Stimulated activated naive B cell treated with anti-CD40 and anti-IgM and Interleukin-4, amounts not matched to agents 10 μg/mL and 1 μg/mL and 100 μg/mL, for 72 hours (primary cell): ENCODE data around the gene SHISA7.

Experiments
- ATAC-seq, 2 donors: fragments of 150-1000 bp; cut with Tn5 transposase; replicated peaks; 2 replicates each; pipeline ENCODE4 v1.10.0; 2021; ENCODE audit warnings: moderate library complexity in 1 of 2
- DNase-seq: peaks from one replicate; pipeline ENCODE4 v3.0.0; 2021
- H3K27ac Mint-ChIP-seq: one replicate; pipeline ENCODE4 v1.8.0; 2022; ENCODE audit warnings: mild to moderate bottlenecking, mixed read lengths
- H3K27me3 Mint-ChIP-seq, 2 donors: one replicate each; pipeline ENCODE4 v1.8.0; 2022; ENCODE audit warnings: mixed read lengths in 2 of 2
- H3K36me3 Mint-ChIP-seq, 2 donors: one replicate each; pipeline ENCODE4 v1.8.0; 2022; ENCODE audit warnings: mixed read lengths in 2 of 2, mild to moderate bottlenecking in 1 of 2
- H3K4me1 Mint-ChIP-seq, 2 donors: one replicate each; pipeline ENCODE4 v1.8.0; 2022; ENCODE audit warnings: mixed read lengths in 2 of 2, mild to moderate bottlenecking in 1 of 2
- H3K4me3 Mint-ChIP-seq, 2 donors: one replicate each; pipeline ENCODE4 v1.8.0; 2022; ENCODE audit warnings: mild to moderate bottlenecking in 2 of 2, mixed read lengths in 2 of 2, moderate library complexity in 1 of 2
- H3K9me3 Mint-ChIP-seq, 2 donors: one replicate each; pipeline ENCODE4 v1.8.0; 2022; ENCODE audit warnings: mixed read lengths in 2 of 2, mild to moderate bottlenecking in 1 of 2

SHISA7 gene

GRCh38 chr19:55474269-55475265, 31.5 kb upstream of the SHISA7 start:
- no peak for ATAC-seq
- peaks cover 17 to 35% of the 10 kb centered on the region in 2 donors for H3K4me1 Mint-ChIP-seq
- no peak for DNase-seq
- no peak overlapping the region for H3K4me3 Mint-ChIP-seq
- H3K27ac Mint-ChIP-seq = no peak overlapping the region
- no peaks in the 10 kb centered on the region for H3K9me3 Mint-ChIP-seq
- peaks cover 9 to 14% of the 10 kb centered on the region in 2 donors for H3K36me3 Mint-ChIP-seq
- H3K27me3 Mint-ChIP-seq = no peaks in the 10 kb centered on the region

DNA sequence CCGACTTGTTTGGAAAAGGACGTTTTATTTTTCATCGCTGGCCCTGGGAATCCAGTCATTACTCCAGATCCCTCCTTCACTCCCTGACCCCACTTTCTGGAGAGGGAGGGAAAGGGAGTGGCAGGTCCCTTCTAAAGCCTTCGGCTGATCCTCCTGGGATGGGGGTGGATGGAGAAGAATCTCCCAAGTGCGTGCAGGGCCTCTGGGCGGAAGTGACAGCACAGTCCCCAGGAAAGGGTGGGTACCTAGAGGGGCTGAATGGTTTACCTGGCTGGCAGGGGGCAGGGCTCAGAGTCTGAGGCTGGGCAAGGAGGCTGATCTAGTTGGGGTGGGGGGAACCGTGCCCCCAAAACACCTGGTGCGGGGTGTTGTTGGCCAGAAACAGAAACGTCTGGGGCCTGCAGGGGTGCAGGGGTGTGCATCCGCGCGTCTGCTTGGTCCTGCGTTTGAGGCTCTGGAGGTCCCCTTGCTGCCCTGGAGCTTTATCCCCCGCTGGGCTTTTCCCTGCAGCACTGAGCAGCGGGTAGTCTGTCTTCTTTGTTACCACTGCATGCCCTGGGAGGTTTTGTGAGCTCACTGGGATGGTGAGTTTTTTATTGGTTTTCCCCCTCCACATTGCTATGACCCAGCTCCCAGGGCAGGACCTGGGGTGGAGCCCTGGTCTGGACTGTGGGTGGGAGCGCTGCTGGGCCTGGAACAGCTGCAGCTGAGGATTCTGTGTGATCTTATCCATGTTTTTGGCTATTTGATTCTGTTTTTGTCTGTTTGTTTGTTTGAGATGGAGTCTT, 30.3 kb upstream of the SHISA7 start:
- Mint-ChIP-seq H3K27me3 (no peaks in the 10 kb centered on the region), H3K27ac (no peak overlapping the region), H3K9me3 (no peaks in the 10 kb centered on the region), H3K36me3 (peaks cover 4 to 6% of the 10 kb centered on the region in 2 donors), H3K4me1 (peaks cover 10 to 23% of the 10 kb centered on the region in 2 donors), H3K4me3 (no peak overlapping the region)
- ATAC-seq (no peak), DNase-seq (no peak)

DNA sequence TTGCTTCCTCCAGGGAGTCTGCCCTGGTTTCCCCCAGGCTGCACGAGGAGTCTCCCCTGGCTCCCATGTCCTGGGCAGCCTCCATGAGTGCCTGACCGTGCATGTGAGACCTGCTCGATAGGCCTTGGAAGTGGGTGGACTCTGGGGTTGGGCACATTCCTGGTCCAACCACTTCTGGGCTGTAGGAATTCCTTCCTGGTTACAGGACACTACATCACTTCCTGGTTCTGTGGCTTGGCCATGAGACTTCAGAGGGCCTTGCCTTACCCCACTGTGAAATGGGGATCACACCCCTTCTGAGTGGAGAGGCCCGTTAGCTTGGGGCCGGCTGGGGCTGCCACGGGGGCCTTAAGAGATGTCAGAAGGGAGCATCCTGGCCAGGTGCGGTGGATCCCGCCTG, 29.4 kb upstream of the SHISA7 start:
- no peak for DNase-seq
- no peaks in the 10 kb centered on the region for H3K36me3 Mint-ChIP-seq
- peaks cover 6 to 23% of the 10 kb centered on the region in 2 donors for H3K4me1 Mint-ChIP-seq
- H3K9me3 Mint-ChIP-seq = no peaks in the 10 kb centered on the region
- H3K27me3 Mint-ChIP-seq = no peaks in the 10 kb centered on the region
- H3K4me3 Mint-ChIP-seq = no peak overlapping the region
- ATAC-seq = no peak
- no peak overlapping the region for H3K27ac Mint-ChIP-seq

DNA sequence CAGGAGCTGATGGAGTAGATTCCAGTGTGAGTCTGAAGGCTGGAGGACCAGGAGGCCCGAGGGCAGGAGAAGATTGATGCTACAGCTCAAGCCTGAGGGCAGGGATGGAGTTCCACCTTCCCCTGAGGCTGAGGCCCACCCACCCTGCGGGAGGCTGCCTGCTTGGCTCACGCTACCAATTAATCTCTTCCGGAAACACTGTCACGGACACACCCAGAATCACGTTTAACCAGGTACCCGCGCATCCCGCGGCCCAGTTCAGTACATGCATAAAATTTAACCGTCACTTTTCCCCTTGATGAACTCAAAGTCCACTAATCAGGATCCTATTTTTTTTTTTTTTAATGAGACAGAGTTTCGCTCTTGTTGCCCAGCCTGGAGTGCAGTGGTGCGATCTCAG, 28.2 kb upstream of the SHISA7 start:
- Mint-ChIP-seq H3K4me1 (peaks cover 6 to 20% of the 10 kb centered on the region in 2 donors), H3K36me3 (no peaks in the 10 kb centered on the region), H3K9me3 (no peaks in the 10 kb centered on the region), H3K4me3 (no peak overlapping the region), H3K27me3 (no peaks in the 10 kb centered on the region), H3K27ac (no peak overlapping the region)
- no peak for DNase-seq
- ATAC-seq = no peak

- Mint-ChIP-seq H3K36me3 (no peaks in the 10 kb centered on the region), H3K27ac (peak overlapping the region; percentile 77), H3K27me3 (no peaks in the 10 kb centered on the region), H3K4me1 (peaks cover 3 to 10% of the 10 kb centered on the region in 2 donors), H3K4me3 (no peak overlapping the region), H3K9me3 (no peaks in the 10 kb centered on the region)
- ATAC-seq (peak; percentile 36 to 49), DNase-seq (no peak)
These were observed 24.9 kb upstream of the SHISA7 start for GRCh38 chr19:55468054-55468393.

GRCh38 chr19:55467236-55468053, 24.3 kb upstream of the SHISA7 start:
- Mint-ChIP-seq H3K27ac (peak overlapping the region; percentile 77), H3K4me3 (no peak overlapping the region), H3K9me3 (no peaks in the 10 kb centered on the region), H3K27me3 (no peaks in the 10 kb centered on the region), H3K36me3 (no peaks in the 10 kb centered on the region), H3K4me1 (peaks cover 3 to 12% of the 10 kb centered on the region in 2 donors)
- ATAC-seq = peak; percentile 96 to 98
- peak; percentile 35 for DNase-seq

GRCh38 chr19:55466241-55466614, 23.1 kb upstream of the SHISA7 start:
- Mint-ChIP-seq H3K4me1 (peaks cover 10 to 19% of the 10 kb centered on the region in 2 donors), H3K27ac (no peak overlapping the region), H3K27me3 (no peaks in the 10 kb centered on the region), H3K36me3 (no peaks in the 10 kb centered on the region), H3K4me3 (no peak overlapping the region), H3K9me3 (no peaks in the 10 kb centered on the region)
- DNase-seq (no peak), ATAC-seq (no peak)

DNA sequence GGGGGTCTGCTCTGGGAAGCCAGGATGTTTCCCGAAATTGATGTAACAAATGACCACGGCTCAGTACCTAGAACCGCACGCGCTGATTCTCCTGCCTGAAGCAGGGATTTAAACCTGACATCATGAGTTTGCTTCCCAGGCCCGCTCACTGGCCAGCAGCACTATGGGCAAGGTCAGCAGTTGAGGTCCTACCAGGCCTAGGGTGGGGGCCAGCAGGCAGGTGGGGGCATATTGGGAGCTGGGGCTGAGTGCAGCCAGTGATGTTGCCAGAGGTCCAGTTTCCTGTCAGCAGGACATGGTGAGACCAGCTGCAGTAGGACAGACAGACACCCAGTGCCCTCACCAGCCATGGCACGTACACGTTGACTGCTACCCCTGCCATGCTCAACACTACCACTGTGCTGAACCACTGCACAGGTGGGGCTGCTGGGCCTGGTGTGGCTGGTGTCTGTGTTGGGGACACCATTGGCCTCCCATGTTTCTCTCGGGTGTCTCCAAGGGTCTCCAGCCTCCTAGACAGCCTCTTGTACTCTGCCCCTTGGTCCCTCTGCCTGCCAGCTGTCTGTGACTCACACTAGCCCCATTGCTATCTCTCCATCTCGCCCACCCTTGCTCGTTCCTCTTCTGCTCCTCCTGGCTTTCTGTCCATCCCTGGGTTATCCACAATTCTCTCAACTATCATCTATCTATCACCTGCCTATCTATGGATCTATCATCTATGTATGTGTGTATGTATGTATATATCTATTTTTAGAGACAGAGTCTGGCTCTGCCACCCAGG, 22.6 kb upstream of the SHISA7 start:
- no peaks in the 10 kb centered on the region for H3K27me3 Mint-ChIP-seq
- H3K36me3 Mint-ChIP-seq = no peaks in the 10 kb centered on the region
- DNase-seq (no peak), ATAC-seq (no peak)
- H3K27ac Mint-ChIP-seq = no peak overlapping the region
- no peaks in the 10 kb centered on the region for H3K9me3 Mint-ChIP-seq
- no peak overlapping the region for H3K4me3 Mint-ChIP-seq
- peaks cover 13 to 24% of the 10 kb centered on the region in 2 donors for H3K4me1 Mint-ChIP-seq

DNA sequence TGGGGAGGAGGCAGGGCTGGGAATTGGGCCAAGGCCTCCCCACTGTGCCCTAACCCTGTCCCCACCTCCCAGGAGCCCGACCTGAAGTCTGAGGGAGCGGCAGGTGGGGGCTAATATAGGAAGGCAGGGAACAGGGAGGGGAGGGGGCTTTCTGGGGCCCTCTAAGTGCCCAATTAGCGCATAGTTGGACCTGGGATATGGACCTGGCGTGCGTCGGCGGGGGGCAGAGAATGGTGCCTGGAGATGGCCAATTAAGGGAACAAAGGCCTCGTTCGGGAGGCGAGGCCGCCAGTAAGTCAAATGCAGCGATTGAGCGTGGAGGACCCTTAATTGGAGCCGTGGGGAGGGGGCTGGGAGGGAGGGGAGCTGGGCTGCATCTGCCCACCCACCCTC, 21.6 kb upstream of the SHISA7 start, which contains the start of gene C19orf85:
C19orf85 (minus strand) TSS at position 90 of the 393 bp plus-strand sequence. CDS start 197 bp downstream, outside the sequence.
- Mint-ChIP-seq H3K27me3 (no peaks in the 10 kb centered on the region), H3K4me3 (no peak within 1 kb of the TSS), H3K27ac (no peak within 1 kb of the TSS)

GRCh38 chr19:55464039-55464661, 21.1 kb upstream of the SHISA7 start:
- H3K36me3 Mint-ChIP-seq = no peaks in the 10 kb centered on the region
- H3K4me3 Mint-ChIP-seq = no peak overlapping the region
- H3K27me3 Mint-ChIP-seq = no peaks in the 10 kb centered on the region
- peaks cover 17 to 36% of the 10 kb centered on the region in 2 donors for H3K4me1 Mint-ChIP-seq
- no peak overlapping the region for H3K27ac Mint-ChIP-seq
- DNase-seq (no peak), ATAC-seq (no peak)
- no peaks in the 10 kb centered on the region for H3K9me3 Mint-ChIP-seq

More for the DNA sequence above, 21.6 kb upstream of the SHISA7 start, which contains the start of gene C19orf85:
- Mint-ChIP-seq H3K9me3 (no peaks in the 10 kb centered on the region), H3K4me1 (peaks cover 17 to 34% of the 10 kb centered on the region in 2 donors), H3K36me3 (no peaks in the 10 kb centered on the region)
- DNase-seq = no peak
- ATAC-seq = no peak

DNA sequence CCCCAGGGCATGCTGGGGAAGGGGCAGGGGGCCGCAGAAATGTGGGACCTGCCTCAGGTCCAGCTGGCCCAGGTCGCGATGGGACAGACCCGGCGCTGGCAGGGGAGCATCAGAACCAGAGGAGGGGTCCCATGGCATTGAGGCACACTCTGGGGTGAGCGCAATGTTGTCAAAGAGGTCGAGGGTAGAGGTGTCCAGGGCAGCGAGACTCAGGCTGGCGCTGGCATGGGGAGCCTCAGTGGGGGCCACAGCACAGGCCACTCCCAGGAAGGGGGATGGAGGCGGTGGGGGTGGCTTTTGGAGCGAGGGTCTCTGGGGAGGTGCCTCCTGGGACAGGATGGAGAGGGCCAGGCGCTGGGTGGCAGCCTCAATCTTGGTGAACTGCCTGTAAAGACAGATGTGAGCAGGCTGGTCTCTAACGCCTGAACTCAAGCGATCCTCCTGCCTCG, 20.5 kb upstream of the SHISA7 start:
- ATAC-seq = no peak
- H3K27me3 Mint-ChIP-seq = no peaks in the 10 kb centered on the region
- H3K4me3 Mint-ChIP-seq = no peak overlapping the region
- H3K27ac Mint-ChIP-seq = no peak overlapping the region
- H3K9me3 Mint-ChIP-seq = no peaks in the 10 kb centered on the region
- no peaks in the 10 kb centered on the region for H3K36me3 Mint-ChIP-seq
- H3K4me1 Mint-ChIP-seq = peaks cover 17 to 36% of the 10 kb centered on the region in 2 donors
- DNase-seq = no peak

DNA sequence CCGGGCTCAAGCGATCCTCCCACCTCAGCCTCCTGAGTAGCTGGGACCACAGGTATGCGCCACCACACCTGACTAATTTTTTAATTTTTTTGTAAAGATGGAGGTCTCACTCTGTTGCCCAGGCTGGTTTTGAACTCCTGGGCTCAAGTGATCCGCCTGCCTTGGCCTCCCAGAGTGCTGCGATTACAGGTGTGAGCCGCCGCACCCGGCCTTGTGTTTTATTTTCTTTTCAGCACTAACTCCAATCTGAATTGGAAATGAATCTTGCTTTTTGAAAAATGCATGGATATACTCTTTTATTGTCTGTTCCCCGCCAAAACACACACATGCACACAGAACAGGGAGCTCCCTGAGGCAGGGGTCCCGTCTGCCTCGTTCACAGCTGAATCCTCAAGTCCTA, 19.6 kb upstream of the SHISA7 start:
- Mint-ChIP-seq H3K9me3 (no peaks in the 10 kb centered on the region), H3K27me3 (no peaks in the 10 kb centered on the region), H3K4me3 (peak overlapping the region; percentile 90 to 93), H3K27ac (no peak overlapping the region), H3K36me3 (no peaks in the 10 kb centered on the region), H3K4me1 (peaks cover 14 to 30% of the 10 kb centered on the region in 2 donors)
- no peak for ATAC-seq
- no peak for DNase-seq
